HFF-Myc (cell line): Measurements from ENCODE around the gene MSL1.

Experiments used
- DNase-seq: peaks from one replicate; pipeline ENCODE4 v3.0.0-alpha.2; 2011; ENCODE audit warnings: low read depth; ENCODE audit errors: extremely low read depth
- H3K4me3 ChIP-seq: replicated peaks from 2 replicates; pipeline ENCODE4 v1.5.1; 2011; ENCODE audit warnings: low read depth, mild to moderate bottlenecking, control low read depth, low read length
- TF ChIP-seq, protein P1 (sequence below): IDR thresholded peaks from 2 replicates; pipeline ENCODE4 v1.5.1; 2012; ENCODE audit warnings: mild to moderate bottlenecking, low read depth, low read length, control low read depth; ENCODE audit errors: missing control alignments

Gene MSL1

DNA sequence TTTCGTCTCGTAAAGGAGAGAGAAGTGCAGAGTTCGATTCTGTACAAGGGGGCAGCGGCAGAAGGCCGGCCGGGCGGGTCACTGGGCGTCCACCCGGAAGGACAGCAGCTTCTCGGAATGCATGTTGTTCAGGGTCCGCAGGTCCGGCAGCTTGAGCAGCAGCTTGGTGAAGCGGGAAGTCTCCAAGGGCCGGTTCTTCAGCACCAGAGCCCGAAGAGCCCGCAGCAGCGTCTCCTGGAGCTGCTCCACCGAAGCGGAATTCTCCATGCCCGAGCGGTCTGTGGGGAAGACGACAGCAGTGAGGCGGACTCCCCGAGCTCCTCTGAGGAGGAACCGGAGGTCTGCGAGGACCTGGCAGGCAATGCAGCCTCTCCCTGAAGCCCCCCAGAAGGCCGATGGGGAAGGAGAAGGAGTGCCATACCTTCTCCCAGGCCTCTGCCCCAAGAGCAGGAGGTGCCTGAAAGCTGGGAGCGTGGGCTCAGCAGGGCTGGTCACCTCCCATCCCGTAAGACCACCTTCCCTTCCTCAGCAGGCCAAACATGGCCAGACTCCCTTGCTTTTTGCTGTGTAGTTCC, 28.7 kb upstream of the MSL1 start:
- no peak overlapping the region for H3K4me3 ChIP-seq
- TF ChIP-seq, protein P1, sequence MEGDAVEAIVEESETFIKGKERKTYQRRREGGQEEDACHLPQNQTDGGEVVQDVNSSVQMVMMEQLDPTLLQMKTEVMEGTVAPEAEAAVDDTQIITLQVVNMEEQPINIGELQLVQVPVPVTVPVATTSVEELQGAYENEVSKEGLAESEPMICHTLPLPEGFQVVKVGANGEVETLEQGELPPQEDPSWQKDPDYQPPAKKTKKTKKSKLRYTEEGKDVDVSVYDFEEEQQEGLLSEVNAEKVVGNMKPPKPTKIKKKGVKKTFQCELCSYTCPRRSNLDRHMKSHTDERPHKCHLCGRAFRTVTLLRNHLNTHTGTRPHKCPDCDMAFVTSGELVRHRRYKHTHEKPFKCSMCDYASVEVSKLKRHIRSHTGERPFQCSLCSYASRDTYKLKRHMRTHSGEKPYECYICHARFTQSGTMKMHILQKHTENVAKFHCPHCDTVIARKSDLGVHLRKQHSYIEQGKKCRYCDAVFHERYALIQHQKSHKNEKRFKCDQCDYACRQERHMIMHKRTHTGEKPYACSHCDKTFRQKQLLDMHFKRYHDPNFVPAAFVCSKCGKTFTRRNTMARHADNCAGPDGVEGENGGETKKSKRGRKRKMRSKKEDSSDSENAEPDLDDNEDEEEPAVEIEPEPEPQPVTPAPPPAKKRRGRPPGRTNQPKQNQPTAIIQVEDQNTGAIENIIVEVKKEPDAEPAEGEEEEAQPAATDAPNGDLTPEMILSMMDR = no peak

DNA sequence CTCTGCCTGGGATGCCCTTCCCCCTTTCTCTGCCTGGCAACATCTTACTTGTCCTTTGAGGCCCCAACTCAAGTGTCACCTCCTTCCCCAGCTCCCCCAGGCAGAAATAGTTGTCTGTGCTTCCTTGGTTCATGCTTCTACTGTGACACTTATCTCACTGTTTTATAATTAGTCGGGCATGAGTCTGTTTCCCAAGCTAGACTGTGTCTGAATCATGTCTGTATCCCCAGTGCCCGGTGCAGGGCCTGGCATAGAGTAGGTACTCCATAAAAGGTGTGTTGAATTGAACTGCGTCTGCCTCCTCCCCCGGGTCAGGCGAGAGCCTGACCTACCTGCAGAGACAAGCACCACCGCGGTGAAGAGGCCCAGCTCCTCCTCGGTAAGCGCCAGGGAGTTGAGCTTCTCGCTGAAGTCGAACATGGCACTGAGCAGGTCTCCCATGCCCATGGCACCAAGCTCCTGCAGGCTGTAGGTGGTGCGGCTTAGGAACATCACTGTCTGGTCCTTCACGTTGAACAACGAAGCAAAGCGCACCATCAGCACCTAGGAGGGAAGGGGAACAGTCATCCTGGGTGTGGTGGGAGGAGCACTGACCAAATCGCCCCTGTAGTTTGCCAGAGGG, 28.1 kb upstream of the MSL1 start:
- TF ChIP-seq, protein P1 = no peak
- DNase-seq = no peak
- H3K4me3 ChIP-seq = no peak overlapping the region

More for the DNA sequence above, 28.7 kb upstream of the MSL1 start:
- no peak for DNase-seq

DNA sequence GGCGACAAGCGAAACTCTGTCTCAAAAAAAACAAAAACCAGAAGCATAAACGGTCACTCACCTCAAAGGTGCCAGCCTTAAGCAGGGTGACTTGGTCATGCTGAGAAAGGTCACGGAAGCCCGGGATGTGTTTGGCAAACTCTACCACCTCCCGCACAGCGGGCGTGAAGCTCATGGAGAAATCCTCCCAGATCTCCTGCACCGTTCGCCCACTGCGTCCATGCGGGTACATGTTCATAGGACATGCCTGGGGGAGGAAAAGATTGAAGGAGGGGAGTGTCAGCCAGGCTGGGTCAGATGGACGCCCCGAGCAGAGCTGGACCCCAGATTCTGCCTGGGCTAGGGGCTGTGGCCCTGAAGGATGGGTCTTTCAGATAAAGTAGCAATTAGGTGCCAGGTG, 26.9 kb upstream of the MSL1 start:
- DNase-seq = no peak
- H3K4me3 ChIP-seq = no peak overlapping the region
- TF ChIP-seq, protein P1 = no peak

DNA sequence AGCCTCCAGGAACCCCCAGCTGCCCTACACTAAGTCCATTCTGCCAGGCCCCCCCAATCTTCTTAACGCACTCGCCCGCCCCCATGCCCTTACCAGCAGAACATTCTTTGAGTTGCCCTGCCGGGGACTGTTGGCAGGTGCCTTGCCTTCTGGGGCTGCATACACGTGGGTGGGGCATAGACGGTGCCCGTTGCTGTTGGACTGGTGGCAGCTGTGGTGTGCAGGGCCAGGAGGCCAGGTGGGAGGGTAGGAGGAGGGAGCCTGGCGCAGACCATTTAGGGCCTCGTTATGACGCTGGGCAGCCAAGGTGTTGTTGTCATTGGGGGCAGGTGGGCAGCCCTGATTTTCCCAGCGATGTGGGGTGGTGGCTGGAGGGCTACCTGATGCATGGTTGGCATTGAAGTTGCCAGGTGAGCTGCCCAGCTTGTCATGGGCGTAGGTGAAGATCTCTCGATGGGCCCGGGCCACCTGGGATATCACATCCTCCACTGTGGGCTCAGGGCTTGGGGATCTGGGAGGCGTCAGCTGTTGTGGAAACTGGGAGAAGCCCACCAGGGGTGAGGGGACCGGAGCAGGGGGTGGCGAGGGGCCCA, 26.3 kb upstream of the MSL1 start:
- TF ChIP-seq, protein P1 = no peak
- H3K4me3 ChIP-seq = no peak overlapping the region
- no peak for DNase-seq

DNA sequence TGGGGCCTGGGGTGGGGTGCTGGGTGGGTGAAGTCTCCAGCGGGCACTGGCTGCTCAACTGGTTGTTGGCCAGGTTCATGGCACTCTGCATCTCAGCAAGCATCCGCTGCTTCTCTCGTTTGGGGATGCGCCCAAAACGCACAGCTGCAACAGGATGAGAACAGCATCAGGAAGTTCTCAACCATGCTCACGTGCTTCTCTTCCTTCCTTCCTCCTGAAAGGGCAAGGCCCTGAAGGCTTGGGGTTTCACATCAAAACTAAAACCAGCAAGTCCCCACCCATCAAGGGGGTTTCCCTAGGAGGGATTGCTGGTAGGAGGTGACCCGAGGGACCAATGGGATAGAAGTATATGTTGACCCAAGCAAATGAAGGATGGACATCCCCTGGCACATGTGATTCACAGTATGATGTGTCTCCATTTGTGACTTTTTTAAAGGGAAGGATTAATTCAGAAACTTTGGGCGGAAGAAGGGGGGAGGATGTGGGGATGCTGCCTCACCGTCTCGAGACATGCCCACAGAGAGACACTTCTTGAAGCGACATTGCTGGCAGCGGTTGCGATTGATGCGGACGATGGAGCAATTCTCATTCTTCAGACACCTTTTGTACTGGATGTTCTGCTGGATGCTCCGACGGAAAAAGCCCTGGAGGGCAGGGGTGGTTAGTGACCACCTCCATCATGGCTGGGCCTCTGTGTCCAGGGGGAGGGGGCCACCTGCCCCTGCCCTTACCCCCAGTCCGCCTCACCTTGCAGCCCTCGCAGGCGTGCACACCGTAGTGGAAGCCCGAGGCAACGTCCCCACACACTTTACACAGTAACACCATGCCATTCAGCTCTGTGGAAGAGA, 25.6 kb upstream of the MSL1 start:
- no peak for DNase-seq
- H3K4me3 ChIP-seq = no peak overlapping the region
- TF ChIP-seq, protein P1 = no peak

DNA sequence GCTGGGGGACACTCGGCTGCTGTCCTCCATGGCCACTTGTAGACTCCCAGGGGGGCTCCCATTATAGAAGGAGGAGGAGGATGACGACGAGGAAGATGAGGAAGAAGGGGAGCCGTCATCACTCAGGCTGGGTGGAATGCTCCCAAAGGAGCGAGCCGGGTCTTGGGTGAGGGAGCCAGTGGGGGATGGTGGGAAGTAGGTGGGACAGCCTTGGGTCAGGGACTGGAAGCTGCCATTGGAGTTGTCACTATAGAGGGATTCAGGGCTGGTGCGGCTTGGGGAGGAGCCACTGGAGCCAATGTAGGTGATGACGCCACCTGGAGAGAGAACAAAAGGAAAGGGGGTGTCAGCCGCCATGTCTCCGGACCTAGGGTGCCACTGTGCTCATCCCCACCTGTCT, 24.7 kb upstream of the MSL1 start:
- TF ChIP-seq, protein P1 = no peak
- no peak overlapping the region for H3K4me3 ChIP-seq
- DNase-seq = no peak
